ENCODE measurements around the gene SIAH3. TPM values are rescaled to one million over a fixed set of nuclear protein-coding genes. Genes with fewer than 3 reads are reported as not detected.

The SIAH3 gene
- total and polyA plus RNA-seq, 10 of the 15 experiments (the other 5 are each of a cell fraction or from before 2014, with no cell fraction given) = not detected

- TF ChIP-seq ZNF274 (IDR thresholded peaks at IDR 0.05; ENCODE audit: insufficient read depth, insufficient read length) (no peak), MXI1 (IDR thresholded peaks at IDR 0.05; ENCODE audit: low read depth, low read length) (no peak), LARP7 (IDR thresholded peaks at IDR 0.05) (no peak), SPI1 (IDR thresholded peaks at IDR 0.05; ENCODE audit: borderline replicate concordance, insufficient read depth, low read depth, low read length) (peak; percentile 35; the same call in 1 of the 2 replicates), ZNF24 (IDR thresholded peaks at IDR 0.05) (0 out of 2 replicates have a peak, but pooled peaks have one; percentile 57)
- H2AFZ ChIP-seq (ENCODE audit: control insufficient read depth, low read depth, low read length) = no peak overlapping the region
- intact Hi-C loops (cut with micrococcal nuclease; ENCODE audit: unreplicated experiment) = no loop called here
- ChIA-PET SMC1A (ENCODE audit: uncharacterized antibody, unreplicated experiment) (no interaction called here), CTCF (no interaction called here), POLR2A (no interaction called here), RAD21 (ENCODE audit: unreplicated experiment) (no interaction called here)
- no peaks in the 10 kb centered on the region for H3K36me3 ChIP-seq (ENCODE audit: control insufficient read depth in 2 of 2, insufficient read depth in 2 of 2, low read length in 1 of 2)
- H3K4me3 ChIP-seq = no peak overlapping the region
- H3K4me2 ChIP-seq (ENCODE audit: control insufficient read depth, insufficient read depth) = no peak overlapping the region
- in situ Hi-C loops (cut with MboI) = no loop called here
- no peaks in the 10 kb centered on the region for H3K9me3 ChIP-seq (replicated peaks; ENCODE audit: control insufficient read depth, insufficient read depth, low read length)
- H3K9ac ChIP-seq (ENCODE audit: control insufficient read depth, insufficient read depth, low read length) = no peak overlapping the region
- H3K4me1 ChIP-seq (ENCODE audit: control insufficient read depth, insufficient read depth, low read length) = no peaks in the 10 kb centered on the region
- ATAC-seq (no peak), DNase-seq (ENCODE audit: low read depth, low spot score) (no peak), FAIRE-seq (no peak)
- H4K20me1 ChIP-seq (ENCODE audit: control insufficient read depth, insufficient read depth) = no peaks in the 10 kb centered on the region
- no peaks in the 10 kb centered on the region; a peak in 1 of 4 replicates for H3K27me3 ChIP-seq (replicated peaks in 1 of 2; ENCODE audit: control insufficient read depth in 2 of 2, insufficient read depth in 2 of 2, low read length in 1 of 2)
- no peak overlapping the region for H3K27ac ChIP-seq (ENCODE audit: control insufficient read depth, insufficient read depth)
- no TSS peak for BruUV-seq (replicated peaks)
- H3K79me2 ChIP-seq (ENCODE audit: control insufficient read depth, insufficient read depth, low read length) = no peaks in the 10 kb centered on the region
- WGBS (ENCODE audit: insufficient coverage, insufficient replicate concordance, low lambda C conversion rate, missing lambda C conversion rate) = 54% methylated on average over 6 of the region's 6 CpGs
Measured at GRCh38 chr13:45828256-45828968, 23.1 kb downstream of the SIAH3 start.

GRCh38 chr13:45827318-45827717 lies 24.2 kb downstream of the SIAH3 start:
- BruUV-seq (replicated peaks) = no TSS peak
- ChIA-PET POLR2A (no interaction called here), SMC1A (ENCODE audit: uncharacterized antibody, unreplicated experiment) (interaction anchor here (1.0 to 1.5 kb wide), 3 partner anchors 8 to 20 kb away, joined by 3 to 5 read pairs (median 4); no protein-coding TSS in a partner anchor), RAD21 (ENCODE audit: unreplicated experiment) (no interaction called here), CTCF (interaction anchor here (1.0 to 2.2 kb wide), 2 partner anchors 10 to 20 kb away, joined by 3 to 7 read pairs; no protein-coding TSS in a partner anchor)
- Histone ChIP-seq H3K4me2 (ENCODE audit: control insufficient read depth, insufficient read depth) (no peak overlapping the region), H3K9me3 (replicated peaks; ENCODE audit: control insufficient read depth, insufficient read depth, low read length) (no peaks in the 10 kb centered on the region), H2AFZ (ENCODE audit: control insufficient read depth, low read depth, low read length) (no peak overlapping the region), H3K27me3 (replicated peaks in 1 of 2; ENCODE audit: control insufficient read depth in 2 of 2, insufficient read depth in 2 of 2, low read length in 1 of 2) (no peaks in the 10 kb centered on the region; a peak in 1 of 4 replicates), H3K9ac (ENCODE audit: control insufficient read depth, insufficient read depth, low read length) (no peak overlapping the region), H3K36me3 (ENCODE audit: control insufficient read depth in 2 of 2, insufficient read depth in 2 of 2, low read length in 1 of 2) (no peaks in the 10 kb centered on the region), H3K4me3 (no peak overlapping the region), H4K20me1 (ENCODE audit: control insufficient read depth, insufficient read depth) (no peaks in the 10 kb centered on the region), H3K27ac (ENCODE audit: control insufficient read depth, insufficient read depth) (no peak overlapping the region), H3K4me1 (ENCODE audit: control insufficient read depth, insufficient read depth, low read length) (no peaks in the 10 kb centered on the region), H3K79me2 (ENCODE audit: control insufficient read depth, insufficient read depth, low read length) (no peaks in the 10 kb centered on the region)
- DNase-seq (ENCODE audit: low read depth, low spot score) (no peak), FAIRE-seq (no peak), ATAC-seq (no peak)
- intact Hi-C loops (cut with micrococcal nuclease; ENCODE audit: unreplicated experiment) = no loop called here
- TF ChIP-seq BCLAF1 (IDR thresholded peaks at IDR 0.05) (no peak), NR2C1 (IDR thresholded peaks at IDR 0.05) (no peak), ZNF24 (IDR thresholded peaks at IDR 0.05) (no peak), DPF2 (IDR thresholded peaks at IDR 0.05) (no peak)
- in situ Hi-C loops (cut with MboI) = no loop called here

Measured in GM12878 (cell line).